ENCODE measurements around the gene HYI. TPM values are rescaled to one million over a fixed set of nuclear protein-coding genes. Genes with fewer than 3 reads are reported as not detected.
"Not testable (repeated sequence)": the region's sequence is repeated elsewhere in the genome, so short reads cannot be mapped to it uniquely, and the experiment has no call there.

The HYI gene
- total and polyA plus RNA-seq, 2 experiments from 2014 or later, result 14.3 to 18.9 TPM

GRCh38 chr1:43477716-43478115 lies 24.0 kb upstream of the HYI start (continued):
- no peak for TF ChIP-seq ZNF114 (CRISPR knock-in tag; IDR thresholded peaks at IDR 0.05)
- TF ChIP-seq EZH2 (IDR thresholded peaks at IDR 0.05; ENCODE audit: low read depth, unreplicated experiment), result no peak
- TF ChIP-seq JUNB (IDR thresholded peaks at IDR 0.05; ENCODE audit: unreplicated experiment), result no peak

- not testable (repeated sequence) for DNase-seq (ENCODE audit: low spot score); H3K27me3 ChIP-seq (ENCODE audit: insufficient read depth); H3K4me3 ChIP-seq; H3K4me2 ChIP-seq; H3K79me2 ChIP-seq (replicated peaks; ENCODE audit: insufficient read depth); H3F3A ChIP-seq (replicated peaks; ENCODE audit: low read depth); ATAC-seq; H2AFZ ChIP-seq; H4K20me1 ChIP-seq (replicated peaks; ENCODE audit: insufficient read depth); H3K4me3 Mint-ChIP-seq; H3K27me3 Mint-ChIP-seq (ENCODE audit: insufficient read depth, low read depth, poor library complexity); H3K9me3 Mint-ChIP-seq; H3K27ac Mint-ChIP-seq; H3K27ac ChIP-seq (ENCODE audit: low read depth); H3K36me3 ChIP-seq (ENCODE audit: insufficient read depth); H3K36me3 Mint-ChIP-seq (ENCODE audit: low read depth); H3K4me1 ChIP-seq (ENCODE audit: insufficient read depth)
- peaks cover 11% of the 10 kb centered on the region for H3K9me2 ChIP-seq (ENCODE audit: insufficient read depth)
- peaks cover 13% of the 10 kb centered on the region for H3K4me1 Mint-ChIP-seq
Observed at GRCh38 chr1:43475611-43476401, 22.1 kb upstream of the HYI start.

- Histone ChIP-seq H3K36me3 (ENCODE audit: insufficient read depth) (no peaks in the 10 kb centered on the region), H4K20me1 (replicated peaks; ENCODE audit: insufficient read depth) (no peaks in the 10 kb centered on the region), H3K9me2 (ENCODE audit: insufficient read depth) (peaks cover 13% of the 10 kb centered on the region), H3F3A (replicated peaks; ENCODE audit: low read depth) (no peaks in the 10 kb centered on the region), H3K4me1 (ENCODE audit: insufficient read depth) (no peaks in the 10 kb centered on the region), H3K27me3 (ENCODE audit: insufficient read depth) (no peaks in the 10 kb centered on the region), H3K4me2 (no peak overlapping the region), H3K27ac (ENCODE audit: low read depth) (no peak overlapping the region), H3K4me3 (no peak overlapping the region), H3K79me2 (replicated peaks; ENCODE audit: insufficient read depth) (no peaks in the 10 kb centered on the region), H2AFZ (no peak overlapping the region)
- Mint-ChIP-seq H3K9me3 (no peaks in the 10 kb centered on the region), H3K27me3 (ENCODE audit: insufficient read depth, low read depth, poor library complexity) (no peaks in the 10 kb centered on the region), H3K4me3 (no peak overlapping the region), H3K36me3 (ENCODE audit: low read depth) (no peaks in the 10 kb centered on the region), H3K4me1 (peaks cover 13% of the 10 kb centered on the region), H3K27ac (no peak overlapping the region)
- DNase-seq (ENCODE audit: low spot score) (no peak), ATAC-seq (no peak)
- TF ChIP-seq EZH2 (IDR thresholded peaks at IDR 0.05; ENCODE audit: low read depth, unreplicated experiment), result no peak
- no peak for TF ChIP-seq ETS1 (IDR thresholded peaks at IDR 0.05)
- TF ChIP-seq POLR2AphosphoS5 (IDR thresholded peaks at IDR 0.05; ENCODE audit: low read depth), result no peak
- TF ChIP-seq CTCF (conservative IDR thresholded peaks at IDR 0.05; ENCODE audit: low read depth in 2 of 2), result no peak
- no peak for TF ChIP-seq ZNF114 (CRISPR knock-in tag; IDR thresholded peaks at IDR 0.05)
- TF ChIP-seq NANOG (IDR thresholded peaks at IDR 0.05; ENCODE audit: borderline replicate concordance), result no peak
Observed at GRCh38 chr1:43473463-43473862, 19.7 kb upstream of the HYI start.
